Muscle of leg (tissue), 11 donors: ENCODE measurements around the gene RARA. TPM values are rescaled to one million over a fixed set of nuclear protein-coding genes. Genes with fewer than 3 reads are reported as not detected.
"Not testable (repeated sequence)": the region's sequence is repeated elsewhere in the genome, so short reads cannot be mapped to it uniquely, and the experiment has no call there.

Experiments
- DNase-seq: peaks from one replicate; pipeline ENCODE4 v3.0.0; 2013
- H3K27ac ChIP-seq: one replicate; pipeline ENCODE4 v1.5.1; 2013; ENCODE audit warnings: mild to moderate bottlenecking, low read length, control low read depth
- H3K27me3 ChIP-seq: one replicate; pipeline ENCODE4 v1.6.1; 2013; ENCODE audit warnings: low read length; ENCODE audit not compliant: control insufficient read depth, insufficient read depth
- H3K36me3 ChIP-seq: one replicate; pipeline ENCODE4 v1.6.1; 2013; ENCODE audit warnings: low read length; ENCODE audit not compliant: control insufficient read depth, insufficient read depth
- H3K4me1 ChIP-seq: one replicate; pipeline ENCODE4 v1.6.1; 2013; ENCODE audit warnings: low read length; ENCODE audit not compliant: control insufficient read depth, insufficient read depth
- H3K4me3 ChIP-seq: one replicate; pipeline ENCODE4 v1.5.1; 2013; ENCODE audit warnings: low read length, control low read depth
- H3K9me3 ChIP-seq: replicated peaks from 2 replicates; pipeline ENCODE4 v1.6.1; 2013; ENCODE audit warnings: low read depth, low read length; ENCODE audit not compliant: control insufficient read depth
- WGBS: methylation state at CpG from one replicate; pipeline ENCODE4 v1.1.5; 2013; ENCODE audit warnings: missing lambda C conversion rate; ENCODE audit not compliant: insufficient coverage; 5-methylcytosine and 5-hydroxymethylcytosine counted together
- polyA plus RNA-seq, 8 donors: library from polyadenylated mRNA; unstranded; fragments of 120-200 nt; gene quantifications; one replicate each; pipeline versions ENCODE4 v1.2.1 to v1.2.3, GENCODE V29; 2013; ENCODE audit warnings: inconsistent platforms in 1 of 8, low replicate concordance in 1 of 8; ENCODE audit not compliant: insufficient read length in 8 of 8, insufficient read depth in 1 of 8
- total RNA-seq: library from RNA; stranded (reverse); fragments of 120-200 nt; gene quantifications from one replicate; pipeline ENCODE4 v1.2.4, GENCODE V29; 2013

The RARA gene
- total and polyA plus RNA-seq, 9 donors = 28.2 to 77.2 (median 62.1) TPM

DNA sequence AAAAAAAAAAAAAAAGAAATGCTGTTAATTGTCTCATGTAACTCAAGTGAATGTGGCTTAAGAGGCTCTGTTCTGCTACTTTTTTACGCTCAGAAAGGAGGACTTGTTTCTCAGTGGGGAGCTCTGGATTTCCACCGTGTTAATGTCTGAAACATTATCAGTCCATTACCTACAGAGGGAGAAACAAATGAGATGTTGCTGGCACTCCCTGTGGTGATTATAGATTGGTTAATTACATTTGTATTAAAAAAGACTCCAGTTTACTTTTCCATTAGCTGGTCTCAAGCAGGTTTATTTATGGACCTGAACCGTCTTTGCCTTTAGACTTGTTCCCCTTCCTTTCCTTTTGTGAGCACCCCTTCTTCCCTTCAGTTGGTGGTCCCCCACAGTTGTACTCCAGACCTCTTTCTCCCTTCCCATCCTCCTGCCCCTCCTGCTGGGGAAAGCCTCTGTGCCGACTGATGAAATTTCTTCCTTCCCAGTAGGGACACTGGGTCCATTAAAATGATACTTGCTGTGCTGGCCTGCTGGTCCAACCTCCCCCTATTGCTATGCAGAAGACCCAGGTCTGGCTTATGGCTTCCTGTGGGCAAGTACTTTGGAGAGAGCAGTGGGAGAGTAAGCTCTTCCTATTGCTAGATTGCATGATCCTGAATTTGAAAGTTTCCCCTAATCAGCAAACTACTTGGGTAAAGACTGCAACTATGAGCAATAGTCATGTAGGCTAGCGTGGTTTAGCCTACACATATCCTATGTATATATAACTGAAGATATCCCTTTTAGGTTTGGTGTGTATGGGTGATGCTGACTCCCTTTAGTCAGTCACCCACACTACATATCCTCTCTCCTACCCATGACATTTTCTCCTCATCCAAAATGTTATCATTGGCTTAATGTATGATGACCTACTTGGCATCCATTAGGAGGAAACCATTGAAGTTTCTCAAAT is 13.2 kb upstream of the RARA start:
- WGBS = 64% methylated on average over 1 of the region's 5 CpGs
- no peaks in the 10 kb centered on the region for H3K9me3 ChIP-seq
- H3K27ac ChIP-seq = peak overlapping the region; percentile 87
- H3K4me1 ChIP-seq = peaks cover 21% of the 10 kb centered on the region
- H3K27me3 ChIP-seq = no peaks in the 10 kb centered on the region
- no peak for DNase-seq
- H3K36me3 ChIP-seq = peaks cover 12% of the 10 kb centered on the region
- H3K4me3 ChIP-seq = no peak overlapping the region

GRCh38 chr17:40297511-40297910 is 11.5 kb upstream of the RARA start:
- no peak overlapping the region for H3K4me3 ChIP-seq
- no peaks in the 10 kb centered on the region for H3K27me3 ChIP-seq
- H3K9me3 ChIP-seq = no peaks in the 10 kb centered on the region
- peaks cover 12% of the 10 kb centered on the region for H3K36me3 ChIP-seq
- WGBS = no CpG with 5 or more reads among the region's 2 CpGs
- peaks cover 14% of the 10 kb centered on the region for H3K4me1 ChIP-seq
- H3K27ac ChIP-seq = peak overlapping the region; percentile 87
- DNase-seq = no peak

- H3K36me3 ChIP-seq = peaks cover 12% of the 10 kb centered on the region
- WGBS = no CpG with 5 or more reads among the region's 3 CpGs
- no peak overlapping the region for H3K4me3 ChIP-seq
- no peaks in the 10 kb centered on the region for H3K9me3 ChIP-seq
- H3K27me3 ChIP-seq = no peaks in the 10 kb centered on the region
- H3K27ac ChIP-seq = no peak overlapping the region
- peak; percentile 68 for DNase-seq
- peaks cover 26% of the 10 kb centered on the region for H3K4me1 ChIP-seq
Measured at GRCh38 chr17:40298726-40299125, 10.3 kb upstream of the RARA start.

- not testable (repeated sequence) for H3K9me3 ChIP-seq, H3K27me3 ChIP-seq, H3K4me3 ChIP-seq
- Histone ChIP-seq H3K4me1 (peaks cover 29% of the 10 kb centered on the region), H3K27ac (peak overlapping the region; percentile 44), H3K36me3 (peaks cover 12% of the 10 kb centered on the region)
- no CpG with 5 or more reads among the region's 7 CpGs for WGBS
- DNase-seq = peak; percentile 70
Measured at GRCh38 chr17:40299159-40299757, 9.7 kb upstream of the RARA start.

DNA sequence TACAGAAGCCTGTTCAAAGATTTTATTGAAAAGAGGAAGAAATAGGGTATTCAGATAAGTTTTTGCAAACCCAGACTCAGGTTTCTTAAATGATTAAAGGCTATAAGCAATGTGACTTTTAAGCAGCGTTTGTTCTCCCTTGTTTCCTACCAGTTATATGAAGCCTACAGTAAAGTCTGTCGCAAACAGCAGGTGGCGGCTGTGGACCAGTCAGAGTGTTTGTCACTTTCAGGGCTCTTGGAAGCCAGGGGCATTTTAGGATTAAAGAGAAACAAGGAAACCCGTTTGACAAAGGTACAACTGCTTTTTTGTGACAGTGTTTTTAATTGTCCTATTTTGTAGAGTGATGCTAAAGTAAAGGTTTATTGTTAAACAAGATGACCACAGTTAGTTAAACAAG is 7.7 kb upstream of the RARA start:
- H3K27ac ChIP-seq = no peak overlapping the region
- WGBS = 52% methylated on average over 3 of the region's 4 CpGs
- peaks cover 6% of the 10 kb centered on the region for H3K36me3 ChIP-seq
- H3K4me1 ChIP-seq = peaks cover 38% of the 10 kb centered on the region
- H3K4me3 ChIP-seq = no peak overlapping the region
- no peaks in the 10 kb centered on the region for H3K27me3 ChIP-seq
- H3K9me3 ChIP-seq = no peaks in the 10 kb centered on the region
- DNase-seq = no peak

GRCh38 chr17:40303009-40303657 is 5.8 kb upstream of the RARA start:
- DNase-seq = peak; percentile 90
- H3K27ac ChIP-seq = peak overlapping the region; percentile 72
- no peak overlapping the region for H3K4me3 ChIP-seq

GRCh38 chr17:40303708-40304551 is 5.0 kb upstream of the RARA start:
- Histone ChIP-seq H3K4me1 (peaks cover 59% of the 10 kb centered on the region), H3K9me3 (no peaks in the 10 kb centered on the region), H3K4me3 (no peak overlapping the region), H3K27ac (peak overlapping the region; percentile 72), H3K27me3 (no peaks in the 10 kb centered on the region), H3K36me3 (peaks cover 4% of the 10 kb centered on the region)
- DNase-seq = peak; percentile 93
- 5% methylated on average over 3 of the region's 5 CpGs for WGBS

More at GRCh38 chr17:40303009-40303657, 5.8 kb upstream of the RARA start:
- H3K36me3 ChIP-seq = peaks cover 6% of the 10 kb centered on the region
- no peaks in the 10 kb centered on the region for H3K9me3 ChIP-seq
- H3K4me1 ChIP-seq = peaks cover 56% of the 10 kb centered on the region
- H3K27me3 ChIP-seq = no peaks in the 10 kb centered on the region
- whole genome bisulfite sequencing = 20% methylated on average over 1 of the region's 4 CpGs

DNA sequence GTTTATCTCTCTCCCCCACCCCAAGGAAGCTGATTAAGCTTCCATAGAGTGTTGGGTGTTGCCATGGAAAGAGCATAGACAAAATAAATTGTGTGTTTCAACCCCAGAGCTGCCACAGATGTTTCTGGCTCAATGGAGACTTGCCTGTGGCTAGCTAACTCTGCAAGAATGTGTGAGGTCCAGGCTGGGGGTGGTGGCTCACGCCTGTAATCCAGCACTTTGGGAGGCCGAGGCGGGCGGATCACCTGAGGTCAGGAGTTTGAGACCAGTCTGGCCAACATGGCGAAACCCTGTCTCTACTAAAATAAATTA is 4.5 kb upstream of the RARA start:
- not testable (repeated sequence) for H3K27me3 ChIP-seq, H3K4me3 ChIP-seq, H3K9me3 ChIP-seq, H3K36me3 ChIP-seq
- peak; percentile 79 for DNase-seq
- peaks cover 61% of the 10 kb centered on the region for H3K4me1 ChIP-seq
- H3K27ac ChIP-seq = peak overlapping the region; percentile 72
- WGBS = no CpG with 5 or more reads among the region's 5 CpGs

DNA sequence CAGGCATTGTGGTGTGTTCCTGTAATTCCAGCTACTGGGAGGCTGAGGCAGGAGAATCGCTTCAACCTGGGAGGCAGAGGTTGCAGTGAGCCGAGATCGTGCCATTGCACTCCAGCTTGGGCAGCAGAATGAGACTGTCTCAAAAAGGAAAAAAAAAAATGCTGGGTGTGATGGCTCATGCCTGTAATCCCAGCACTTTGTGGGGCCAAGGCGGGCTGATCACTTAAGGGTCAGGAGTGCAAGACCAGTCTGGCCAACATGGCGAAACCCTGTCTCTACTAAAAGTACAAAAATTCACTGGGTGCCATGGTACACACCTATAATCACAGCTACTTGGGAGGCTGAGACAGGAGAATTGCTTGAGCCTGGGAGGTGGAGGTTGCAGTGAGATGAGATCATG is 4.1 kb upstream of the RARA start:
- H3K4me1 ChIP-seq = peaks cover 65% of the 10 kb centered on the region

More for the DNA sequence above, 4.1 kb upstream of the RARA start:
- 92% methylated on average over 3 of the region's 5 CpGs for WGBS
- not testable (repeated sequence) for DNase-seq, H3K9me3 ChIP-seq, H3K27me3 ChIP-seq, H3K27ac ChIP-seq, H3K4me3 ChIP-seq, H3K36me3 ChIP-seq
